ENCODE measurements around the gene LDLRAD1.
"Not testable (repeated sequence)": the region's sequence is repeated elsewhere in the genome, so short reads cannot be mapped to it uniquely, and the experiment has no call there.

The LDLRAD1 gene

DNA sequence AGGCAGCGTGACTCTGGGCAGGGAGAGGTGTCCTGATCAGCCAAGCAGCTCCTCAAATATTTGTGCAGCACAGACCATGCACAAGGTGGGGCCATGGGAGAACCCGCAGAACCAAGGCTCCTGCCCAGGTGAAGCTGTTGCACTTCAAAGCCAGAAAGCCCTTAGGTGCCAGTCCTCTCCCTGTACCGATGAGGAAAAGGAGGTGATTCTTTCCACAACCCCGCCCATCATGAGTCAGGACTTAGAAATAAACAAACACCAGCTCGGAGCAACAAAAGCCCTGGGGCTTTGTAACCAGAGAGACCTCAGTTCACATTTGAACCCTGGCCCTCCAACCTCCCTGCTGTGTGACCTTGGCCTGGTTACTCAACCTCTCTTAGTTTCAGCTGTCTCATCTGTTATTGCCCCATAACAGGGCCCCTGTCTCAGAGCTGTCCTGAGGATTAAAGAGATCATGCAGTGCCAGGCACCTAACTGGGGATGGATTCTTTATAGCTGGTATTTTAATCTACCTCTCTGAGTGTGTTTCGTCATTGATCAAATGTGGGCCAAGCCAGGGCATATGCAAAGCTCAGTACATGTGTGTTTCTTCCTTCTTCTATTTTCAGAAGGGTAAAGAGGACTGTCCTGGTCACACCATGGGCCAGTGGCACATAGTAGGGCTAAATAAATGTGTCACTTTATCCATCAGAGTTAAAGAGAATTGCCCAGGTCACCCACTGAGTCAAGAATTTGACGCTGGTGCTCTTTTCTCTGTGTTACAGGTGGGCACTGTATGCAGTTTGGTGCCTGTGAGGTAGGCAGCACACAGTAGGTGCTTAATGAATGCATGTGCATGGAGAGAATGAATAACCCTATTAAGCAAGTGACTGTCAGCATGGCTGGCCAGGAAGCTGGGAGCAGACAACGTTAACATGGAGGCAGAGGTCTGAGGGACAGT is 1.4 kb downstream of the LDLRAD1 start:
- in situ Hi-C loops (cut with MboI; ENCODE audit: low sequenced_read_pairs) = no loop called here

DNA sequence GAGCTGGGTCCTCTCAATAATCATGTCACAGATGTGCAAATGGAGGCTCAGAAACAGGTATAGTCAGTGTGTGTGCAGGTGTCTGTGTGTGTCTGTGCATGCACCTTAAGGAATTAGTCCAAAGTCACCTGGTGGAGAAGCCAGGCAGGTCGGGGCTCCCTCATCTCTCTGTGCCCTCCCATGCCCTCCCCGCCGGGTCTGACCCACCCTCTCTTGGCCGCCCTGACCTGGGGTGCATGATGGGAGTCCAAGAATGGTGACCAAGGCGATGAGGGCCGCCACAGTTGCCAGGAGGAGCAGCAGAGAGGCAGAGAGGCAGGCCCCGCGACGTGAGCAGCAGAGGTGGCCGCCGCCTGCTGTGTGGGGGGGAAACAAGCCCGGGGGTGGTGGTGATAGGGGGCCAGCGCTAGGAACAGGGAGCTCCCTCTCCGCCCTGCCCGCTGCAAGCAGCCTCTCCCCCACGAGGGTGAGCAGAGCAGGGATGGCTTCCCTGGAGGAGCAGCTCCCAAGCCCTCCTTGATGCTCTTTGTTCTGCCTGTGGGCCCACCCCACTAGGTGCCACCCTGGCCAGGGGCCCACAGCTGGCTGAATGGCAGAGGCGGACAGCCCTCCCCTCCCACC is 3.9 kb downstream of the LDLRAD1 start:
- in situ Hi-C loops (cut with MboI; ENCODE audit: low sequenced_read_pairs) = no loop called here

DNA sequence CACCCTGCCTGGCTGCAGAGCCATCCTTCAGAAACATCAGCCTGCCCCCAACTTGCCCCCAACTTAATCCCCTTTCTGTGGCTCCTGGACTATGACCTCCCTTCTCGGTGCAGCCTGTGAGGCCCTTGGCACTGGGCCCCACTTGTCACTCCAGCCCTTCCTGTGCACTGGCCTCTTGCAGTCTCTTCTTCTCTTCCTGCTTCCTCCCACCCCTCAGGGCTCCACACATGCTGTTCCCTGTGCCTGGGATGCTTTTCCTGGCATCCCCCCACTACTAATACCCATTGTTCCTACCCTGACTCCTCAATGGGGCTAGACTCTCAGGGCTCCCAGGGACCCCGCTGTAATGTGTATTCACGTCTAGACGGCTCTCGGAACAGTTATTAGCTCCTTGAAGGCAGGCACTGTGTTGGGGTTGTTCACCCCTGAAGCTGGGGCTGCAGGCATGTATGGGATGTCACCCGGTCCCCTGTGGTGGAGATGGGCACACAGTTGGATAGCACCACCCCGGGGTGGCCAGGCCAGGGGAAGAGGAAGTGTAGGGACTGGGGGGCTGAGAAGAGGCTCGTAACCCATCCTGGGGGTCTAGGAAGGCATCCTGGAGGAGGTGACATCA is 4.5 kb downstream of the LDLRAD1 start:
- in situ Hi-C loops (cut with MboI; ENCODE audit: low sequenced_read_pairs) = no loop called here

DNA sequence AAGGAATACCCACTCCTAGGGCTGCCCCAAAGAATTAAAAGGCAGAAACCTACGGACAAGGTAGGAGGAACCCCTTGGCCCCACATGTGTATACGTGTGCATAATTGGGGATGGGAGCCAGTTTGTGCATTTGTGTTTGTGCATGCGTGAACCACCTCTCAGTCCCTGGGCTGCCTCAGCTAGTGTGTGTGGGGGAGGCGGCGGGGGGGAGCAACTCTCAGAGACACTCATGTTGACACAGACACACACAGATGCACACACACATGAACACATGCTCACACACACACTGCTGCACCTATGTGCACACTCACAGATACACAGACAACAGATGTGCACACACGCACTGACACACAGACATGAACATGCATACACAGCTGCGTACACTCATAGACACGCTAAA is 5.1 kb downstream of the LDLRAD1 start:
- in situ Hi-C loops (cut with MboI; ENCODE audit: low sequenced_read_pairs) = no loop called here

DNA sequence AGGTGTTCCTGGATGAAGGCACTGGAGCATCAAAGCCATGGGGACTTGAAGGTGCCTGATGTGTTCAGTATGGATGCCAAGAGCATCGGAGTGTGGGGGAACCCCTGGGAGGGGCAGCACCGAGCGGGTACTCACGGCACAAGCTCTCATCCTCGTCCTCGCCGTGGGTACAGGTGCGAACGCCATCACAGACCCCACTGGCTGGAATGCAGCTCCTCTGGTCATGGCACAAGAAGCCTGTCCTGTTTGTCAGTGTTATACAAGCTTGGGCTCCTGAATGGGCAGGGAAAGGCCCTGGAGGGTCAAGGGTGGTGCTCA is 6.0 kb downstream of the LDLRAD1 start:
- in situ Hi-C loops (cut with MboI; ENCODE audit: low sequenced_read_pairs) = no loop called here

DNA sequence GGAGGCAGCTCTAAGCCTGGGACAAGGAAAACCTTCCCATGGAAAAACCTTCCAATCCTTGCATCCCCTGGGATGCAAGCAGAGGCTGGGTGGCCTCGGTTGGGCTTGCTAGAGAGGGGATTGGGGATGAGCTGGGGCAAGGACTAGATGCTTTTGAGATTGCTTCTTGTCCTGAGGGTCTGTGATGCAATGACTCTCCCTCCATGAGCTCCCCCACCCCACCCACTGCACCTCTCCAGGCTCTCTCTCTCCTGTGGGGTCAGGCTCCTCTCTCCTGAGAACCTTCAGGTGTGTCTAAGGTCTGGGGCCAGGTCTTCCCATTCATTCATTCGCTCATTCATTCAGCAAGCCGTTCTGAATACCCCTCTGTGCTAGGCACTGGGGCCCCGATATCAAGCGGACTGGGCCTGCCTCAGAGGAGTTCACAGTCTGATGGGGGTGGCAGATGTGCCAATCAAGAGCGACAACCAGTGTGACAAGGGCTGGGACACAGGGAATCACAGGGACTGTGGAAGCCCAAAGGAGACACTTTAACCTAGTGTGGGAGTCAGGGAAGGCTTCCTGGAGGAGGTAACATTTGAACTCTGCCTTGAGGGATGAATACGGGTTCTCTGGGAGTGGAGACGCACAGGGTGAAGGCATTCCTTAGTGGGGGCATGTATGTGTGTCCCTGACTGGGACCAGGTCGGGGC is 6.5 kb downstream of the LDLRAD1 start:
- in situ Hi-C loops (cut with MboI; ENCODE audit: low sequenced_read_pairs) = no loop called here

DNA sequence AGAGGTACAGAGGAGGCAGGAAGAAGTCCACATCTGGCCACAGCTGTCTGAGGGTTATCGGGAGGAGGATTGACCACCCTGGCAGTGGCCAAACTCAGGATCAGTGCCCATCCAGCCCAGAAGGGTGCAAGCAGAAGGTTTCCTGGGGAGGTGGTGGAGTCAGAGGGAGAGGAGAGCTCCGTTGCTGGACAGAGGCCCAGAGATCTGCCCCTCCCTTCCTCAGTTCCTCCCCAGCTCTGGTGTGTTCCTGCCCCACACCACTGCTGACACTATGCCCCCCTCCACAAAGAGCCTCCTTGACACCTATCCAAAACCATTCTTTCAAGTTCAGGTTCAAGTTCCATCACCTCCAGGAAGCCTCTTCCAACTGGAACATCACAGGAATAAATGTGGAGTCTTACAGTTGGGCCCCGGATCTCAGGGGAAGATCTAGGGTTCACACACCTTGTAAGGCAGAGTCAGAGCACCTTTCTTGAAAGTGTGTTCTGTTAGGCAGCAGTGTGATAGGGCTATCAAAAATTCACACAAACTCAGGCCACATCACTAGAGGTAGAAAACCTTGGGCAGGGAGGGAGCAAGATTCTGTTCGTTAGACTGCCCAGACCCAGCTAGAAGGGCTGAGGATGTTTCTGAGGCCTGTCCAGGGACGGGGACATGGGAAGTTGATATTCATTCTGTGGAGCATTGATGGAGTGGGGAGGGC is 7.4 kb downstream of the LDLRAD1 start:
- in situ Hi-C loops (cut with MboI; ENCODE audit: low sequenced_read_pairs) = no loop called here

DNA sequence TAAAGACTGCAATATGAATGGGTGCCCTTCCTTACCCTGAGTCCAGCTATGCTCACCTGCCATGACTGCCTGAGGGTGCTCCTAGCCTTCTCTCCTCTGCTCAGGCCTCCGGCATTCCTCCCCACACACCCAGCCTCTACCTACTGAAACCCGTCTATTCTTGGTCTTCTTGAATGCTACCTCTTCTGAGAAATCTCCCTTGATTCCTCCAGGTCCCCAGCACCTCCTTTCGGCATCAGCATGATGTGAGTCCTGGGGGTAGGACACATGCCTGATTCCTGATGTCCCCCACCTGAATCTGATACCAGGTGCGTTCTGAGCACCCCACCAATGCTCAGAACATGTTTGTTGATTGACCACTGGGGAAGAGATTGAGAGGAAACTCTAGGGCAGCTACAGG is 8.6 kb downstream of the LDLRAD1 start:
- in situ Hi-C loops (cut with MboI; ENCODE audit: low sequenced_read_pairs) = no loop called here

DNA sequence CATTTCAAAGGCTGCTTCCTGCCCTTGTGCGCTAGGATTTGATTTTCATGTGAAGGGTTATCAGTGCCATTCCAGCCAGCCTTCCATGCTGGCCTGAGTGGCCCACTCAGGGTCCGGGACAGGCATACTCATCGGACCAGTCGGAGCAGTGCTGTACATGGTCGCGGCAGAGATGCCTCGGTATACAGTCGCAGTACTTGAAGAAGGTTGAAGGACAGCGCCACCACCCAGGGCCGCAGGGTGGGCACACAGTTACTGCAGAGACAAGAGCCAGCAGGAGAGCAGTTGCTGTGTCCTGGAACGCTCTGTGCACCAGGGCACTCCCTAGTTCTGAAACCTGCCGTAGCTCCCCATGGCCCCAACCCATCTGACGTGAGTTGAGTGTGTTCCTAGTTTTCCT is 9.1 kb downstream of the LDLRAD1 start:
- in situ Hi-C loops (cut with MboI; ENCODE audit: low sequenced_read_pairs) = no loop called here

DNA sequence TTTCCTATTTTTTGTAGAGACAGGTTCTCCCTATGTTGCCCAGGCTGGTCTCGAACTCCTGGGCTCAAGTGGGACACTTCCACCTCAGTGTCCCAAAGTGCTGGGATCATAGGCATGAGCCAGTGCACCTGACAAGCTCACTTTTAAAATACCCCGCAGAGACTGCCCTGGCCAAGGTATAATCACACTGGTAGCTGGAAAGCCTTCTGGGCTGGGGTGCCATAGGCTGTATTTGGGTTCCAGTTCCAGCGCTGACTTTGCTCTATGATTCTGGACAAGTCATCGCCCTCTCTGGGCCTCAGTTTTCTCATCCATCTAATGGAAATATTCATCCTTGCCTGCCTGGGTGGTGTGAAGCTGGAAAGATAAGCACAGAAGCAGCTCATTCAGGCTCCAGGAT is 10.4 kb downstream of the LDLRAD1 start:
- in situ Hi-C loops (cut with MboI; ENCODE audit: low sequenced_read_pairs) = no loop called here

DNA sequence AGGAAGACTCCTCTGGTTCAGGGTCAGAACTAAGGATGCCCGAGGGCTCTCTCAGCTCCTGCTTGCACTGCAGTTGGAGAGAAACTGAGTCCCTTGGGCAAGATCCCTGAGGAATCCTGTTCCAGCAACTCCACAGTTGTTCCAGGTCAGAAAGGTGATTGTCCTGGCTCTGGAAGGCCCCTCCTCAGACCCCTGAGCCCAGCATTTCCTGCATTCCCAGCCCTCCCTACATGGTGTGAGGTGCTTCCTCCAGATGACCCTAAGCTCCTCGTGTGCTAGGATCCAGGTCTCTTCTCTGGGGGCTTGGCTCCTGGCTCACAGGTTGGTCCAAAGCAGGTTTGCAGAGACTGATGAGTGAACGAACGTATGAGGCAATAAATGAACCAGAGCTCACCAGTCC is 11.5 kb downstream of the LDLRAD1 start:
- in situ Hi-C loops (cut with MboI; ENCODE audit: low sequenced_read_pairs) = no loop called here

DNA sequence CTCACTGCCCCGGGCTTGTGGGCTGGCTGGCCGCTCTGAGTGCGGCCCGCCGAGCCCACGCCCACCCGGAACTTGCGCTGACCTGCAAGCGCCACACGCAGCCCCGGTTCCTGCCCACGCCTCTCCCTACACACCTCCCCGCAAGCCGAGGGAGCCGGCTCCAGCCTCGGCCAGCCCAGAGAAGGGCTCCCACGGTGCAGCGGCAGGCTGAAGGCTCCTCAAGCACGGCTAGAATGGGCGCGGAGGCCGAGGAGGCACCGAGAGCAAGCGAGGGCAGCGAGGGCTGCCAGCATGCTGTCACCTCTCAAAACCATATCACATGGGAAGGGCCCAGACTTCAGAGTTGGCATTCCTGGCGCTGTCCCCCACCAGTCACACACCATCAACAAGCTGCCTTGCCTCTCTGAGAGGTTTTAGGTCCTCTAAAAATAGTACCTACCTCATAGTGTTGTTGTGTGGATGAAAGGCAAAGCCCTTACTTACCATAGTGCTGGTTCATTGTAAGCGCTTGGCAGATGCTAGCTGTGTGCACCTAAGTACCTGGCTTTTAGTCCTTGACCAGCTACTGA is 13.4 kb downstream of the LDLRAD1 start:
- in situ Hi-C loops (cut with MboI; ENCODE audit: low sequenced_read_pairs) = no loop called here

DNA sequence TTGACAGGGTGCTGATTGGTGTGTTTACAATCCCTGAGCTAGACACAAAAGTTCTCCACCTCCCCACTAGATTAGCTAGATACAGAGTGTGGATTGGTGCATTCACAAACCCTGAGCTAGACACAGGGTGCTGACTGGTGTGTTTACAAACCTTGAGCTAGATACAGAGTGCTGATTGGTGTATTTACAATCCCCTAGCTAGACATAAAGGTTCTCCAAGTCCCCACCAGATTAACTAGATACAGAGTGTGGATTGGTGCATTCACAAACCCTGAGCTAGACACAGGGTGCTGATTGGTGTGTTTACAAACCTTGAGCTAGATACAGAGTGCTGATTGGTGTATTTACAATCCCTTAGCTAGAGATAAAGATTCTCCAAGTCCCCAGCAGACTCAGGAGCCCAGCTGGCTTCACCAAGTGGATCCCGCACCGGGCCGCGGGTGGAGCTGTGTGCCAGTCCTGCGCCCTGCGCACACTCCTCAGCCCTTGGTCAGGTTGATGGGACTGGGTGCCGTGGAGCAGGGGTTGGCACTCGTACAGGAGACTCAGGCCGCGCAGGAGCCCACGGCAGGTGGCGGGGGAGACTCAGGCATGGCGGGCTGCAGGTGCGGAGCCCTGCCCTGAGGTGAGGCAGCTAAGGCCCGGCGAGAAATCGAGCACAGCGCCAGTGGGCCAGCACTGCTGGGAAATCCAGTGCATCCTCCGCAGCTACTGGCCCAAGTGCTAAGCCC is 14.1 kb downstream of the LDLRAD1 start:
- in situ Hi-C loops (cut with MboI; ENCODE audit: low sequenced_read_pairs) = not testable (repeated sequence)

DNA sequence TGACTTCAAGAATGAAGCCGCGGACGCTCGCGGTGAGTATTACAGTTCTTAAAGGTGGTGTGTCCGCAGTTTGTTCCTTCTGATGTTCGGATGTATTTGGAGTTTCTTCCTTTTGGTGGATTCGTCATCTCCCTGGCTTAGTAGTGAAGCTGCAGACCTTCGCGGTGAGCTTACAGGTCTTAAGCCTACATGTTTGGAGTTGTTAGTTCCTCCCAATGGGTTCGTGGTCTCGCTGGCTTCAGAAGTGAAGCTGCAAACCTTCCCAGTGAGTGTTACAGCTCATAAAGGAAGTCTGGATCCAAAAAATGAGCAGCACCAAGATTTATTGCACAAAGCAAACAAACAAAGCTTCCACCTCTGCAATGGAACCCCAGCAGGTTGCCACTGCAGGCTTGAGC is 14.7 kb downstream of the LDLRAD1 start:
- in situ Hi-C loops (cut with MboI; ENCODE audit: low sequenced_read_pairs) = no loop called here

DNA sequence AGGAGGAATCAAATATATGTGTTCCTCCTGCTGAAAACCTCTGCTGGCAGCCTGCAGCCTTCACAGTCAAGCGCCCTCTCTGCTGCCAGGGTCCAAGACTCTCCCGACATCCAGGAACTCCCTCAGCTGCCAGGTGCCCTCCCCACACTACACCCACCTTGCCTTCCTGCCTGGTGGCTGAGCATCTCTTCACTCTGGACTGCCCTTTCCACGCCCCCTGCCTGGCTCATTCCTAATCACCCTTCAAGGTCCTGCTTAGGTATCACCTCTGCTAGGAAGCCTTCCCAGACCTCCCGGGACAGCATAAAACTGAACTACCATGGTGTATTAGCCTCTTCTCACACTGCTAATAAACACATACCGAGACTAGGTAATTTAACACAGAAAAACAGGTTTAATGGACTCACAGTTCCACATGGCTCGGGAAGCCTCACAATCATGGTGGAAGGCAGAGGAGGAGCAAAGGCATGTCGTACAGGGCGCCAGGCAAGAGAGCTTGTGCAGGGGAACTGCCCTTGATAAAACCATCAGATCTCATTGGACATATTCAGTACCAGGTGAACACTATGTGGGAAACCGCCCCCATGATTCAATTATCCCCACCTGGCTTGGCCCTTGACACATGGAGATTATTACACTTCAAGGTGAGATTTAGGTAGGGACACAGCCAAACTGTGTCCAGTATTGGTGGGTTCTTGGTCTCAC is 15.3 kb downstream of the LDLRAD1 start:
- in situ Hi-C loops (cut with MboI; ENCODE audit: low sequenced_read_pairs) = no loop called here

DNA sequence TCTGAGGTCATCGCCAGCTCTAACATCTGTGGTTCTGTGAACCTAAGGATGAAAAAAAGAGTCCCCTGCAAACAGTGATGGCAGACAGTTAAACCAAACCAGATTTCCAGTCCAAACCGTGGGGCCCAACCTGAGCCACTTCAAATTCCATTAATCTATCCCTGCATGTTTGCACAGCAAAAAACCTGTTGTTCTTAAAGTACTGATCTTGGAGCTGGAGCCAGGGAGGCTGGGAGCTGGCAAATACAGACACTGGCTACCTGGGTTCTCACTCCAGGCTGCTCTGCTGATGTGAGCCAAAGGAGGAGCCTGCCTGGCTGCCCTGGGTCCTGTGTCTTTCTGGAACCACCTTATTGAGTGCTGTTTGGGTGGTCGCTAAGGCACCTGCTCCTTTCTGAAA is 16.4 kb downstream of the LDLRAD1 start:
- in situ Hi-C loops (cut with MboI; ENCODE audit: low sequenced_read_pairs) = no loop called here

DNA sequence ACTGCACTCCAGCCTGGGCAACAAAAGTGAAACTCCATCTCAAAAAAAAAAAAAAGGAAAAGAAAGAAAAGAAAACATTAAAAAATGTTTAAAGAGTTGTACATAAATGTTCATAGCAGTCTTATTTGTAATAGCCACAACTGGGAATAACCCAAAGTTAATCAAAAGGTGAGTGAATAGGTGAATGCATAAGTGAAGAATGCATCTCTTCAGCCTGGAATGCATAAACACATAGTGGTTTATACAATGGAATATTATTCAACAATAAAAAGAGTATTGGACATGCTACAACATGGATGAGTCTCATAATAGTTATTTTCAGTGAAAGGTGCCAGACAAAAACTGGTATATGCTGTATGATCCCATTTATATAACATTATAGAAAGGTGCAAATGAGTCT is 18.1 kb downstream of the LDLRAD1 start:
- in situ Hi-C loops (cut with MboI; ENCODE audit: low sequenced_read_pairs) = no loop called here

DNA sequence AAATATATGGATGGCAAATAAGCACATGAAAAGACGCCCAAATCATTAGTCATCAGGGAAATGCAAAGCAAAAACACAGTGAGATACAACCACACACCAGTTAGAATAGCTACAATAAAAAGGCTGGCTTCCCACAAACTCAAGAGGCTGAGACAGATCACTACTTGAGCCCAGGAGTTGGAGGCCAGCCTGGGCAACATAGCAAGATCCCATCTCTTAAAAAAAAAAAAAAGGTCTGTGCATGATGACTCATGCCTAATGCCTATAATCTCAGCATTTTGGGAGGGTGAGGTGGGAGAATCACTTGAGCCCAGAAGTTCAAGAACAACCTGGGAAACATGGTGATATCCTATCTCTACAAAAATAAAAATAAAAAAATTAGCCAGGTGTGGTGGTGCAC is 19.8 kb downstream of the LDLRAD1 start:
- in situ Hi-C loops (cut with MboI; ENCODE audit: low sequenced_read_pairs) = no loop called here

DNA sequence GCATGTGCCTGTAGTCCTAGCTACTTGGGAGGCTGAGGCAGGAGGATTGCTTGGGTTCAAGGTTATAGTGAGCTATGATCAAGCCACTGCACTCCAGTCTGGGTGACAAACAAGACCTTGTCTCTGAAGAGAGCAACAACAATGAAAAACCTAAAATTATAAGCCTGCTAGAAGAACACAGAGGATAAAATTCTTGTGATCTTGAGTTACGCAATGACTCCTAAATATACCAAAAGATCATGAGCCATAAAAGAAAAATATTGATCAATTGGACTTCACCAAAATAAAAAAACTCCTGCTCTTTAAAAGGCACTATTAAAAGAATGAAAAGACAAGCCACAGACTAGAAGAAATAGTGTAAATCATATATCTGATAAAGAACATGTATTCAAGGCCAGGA is 22.3 kb downstream of the LDLRAD1 start:
- in situ Hi-C loops (cut with MboI; ENCODE audit: low sequenced_read_pairs) = no loop called here
